Trophoblast cell (in vitro differentiated cells and primary cell): ENCODE data around the gene BZW1.
"Not testable (repeated sequence)": the region's sequence is repeated elsewhere in the genome, so short reads cannot be mapped to it uniquely, and the experiment has no call there.

ENCODE experiments used
- DNase-seq, 2 donors: peaks; one replicate each; pipeline ENCODE4 v3.0.0-alpha.2; 2016
- H2AFZ ChIP-seq: 2 replicates; pipeline ENCODE4 v1.6.1; 2013; ENCODE audit warnings: low read length, moderate library complexity, mild to moderate bottlenecking; ENCODE audit not compliant: insufficient read depth, poor library complexity
- H2AK5ac ChIP-seq: 2 replicates; pipeline ENCODE4 v1.6.1; 2013; ENCODE audit warnings: mild to moderate bottlenecking, low read length
- H2BK120ac ChIP-seq: 2 replicates; pipeline ENCODE4 v1.6.1; 2013; ENCODE audit warnings: low read length, mild to moderate bottlenecking, moderate library complexity; ENCODE audit not compliant: insufficient read depth, poor library complexity
- H2BK12ac ChIP-seq: 2 replicates; pipeline ENCODE4 v1.6.1; 2013; ENCODE audit warnings: mild to moderate bottlenecking, low read length, moderate library complexity
- H2BK5ac ChIP-seq: 2 replicates; pipeline ENCODE4 v1.6.1; 2013; ENCODE audit warnings: low read length, low read depth, moderate library complexity, mild to moderate bottlenecking; ENCODE audit not compliant: poor library complexity
- H3K14ac ChIP-seq: 2 replicates; pipeline ENCODE4 v1.6.1; 2013; ENCODE audit warnings: mild to moderate bottlenecking, low read length
- H3K18ac ChIP-seq: 2 replicates; pipeline ENCODE4 v1.6.1; 2013; ENCODE audit warnings: mild to moderate bottlenecking, low read length
- H3K23ac ChIP-seq: 2 replicates; pipeline ENCODE4 v1.6.1; 2013; ENCODE audit warnings: low read length
- H3K27ac ChIP-seq: 2 replicates; pipeline ENCODE4 v1.5.1; 2013; ENCODE audit warnings: low read depth, mild to moderate bottlenecking, inconsistent platforms, low read length, moderate library complexity
- H3K27me3 ChIP-seq: 2 replicates; pipeline ENCODE4 v1.6.1; 2013; ENCODE audit warnings: inconsistent platforms, mild to moderate bottlenecking, low read length, moderate library complexity; ENCODE audit not compliant: insufficient read depth
- H3K36me3 ChIP-seq, 2 experiments: 1 replicate in 1 of 2; 2 replicates in 1 of 2; pipeline ENCODE4 v1.6.1; 2013; ENCODE audit warnings: low read length in 2 of 2, mild to moderate bottlenecking in 2 of 2, moderate library complexity in 1 of 2; ENCODE audit not compliant: insufficient read depth in 2 of 2, control insufficient read depth in 1 of 2
- H3K4ac ChIP-seq: 2 replicates; pipeline ENCODE4 v1.6.1; 2013; ENCODE audit warnings: low read depth, mild to moderate bottlenecking, low read length, moderate library complexity
- H3K4me1 ChIP-seq, 2 experiments: 1 replicate in 1 of 2; 2 replicates in 1 of 2; pipeline ENCODE4 v1.6.1; 2013; ENCODE audit warnings: low read length in 2 of 2, mild to moderate bottlenecking in 2 of 2, moderate library complexity in 1 of 2; ENCODE audit not compliant: insufficient read depth in 2 of 2, control insufficient read depth in 1 of 2
- H3K4me2 ChIP-seq: 2 replicates; pipeline ENCODE4 v1.6.1; 2013; ENCODE audit warnings: inconsistent platforms, mild to moderate bottlenecking, low read length, moderate library complexity
- H3K4me3 ChIP-seq: 2 replicates; pipeline ENCODE4 v1.5.1; 2013; ENCODE audit warnings: mild to moderate bottlenecking, low read depth, low read length, inconsistent platforms
- H3K79me1 ChIP-seq: one replicate; pipeline ENCODE4 v1.6.1; 2013; ENCODE audit warnings: low read length
- H3K79me2 ChIP-seq: 2 replicates; pipeline ENCODE4 v1.6.1; 2013; ENCODE audit warnings: low read length, mild to moderate bottlenecking; ENCODE audit not compliant: control insufficient read depth, insufficient read depth, poor library complexity
- H3K9ac ChIP-seq: 2 replicates; pipeline ENCODE4 v1.6.1; 2013; ENCODE audit warnings: mild to moderate bottlenecking, low read length
- H3K9me3 ChIP-seq: 2 replicates; pipeline ENCODE4 v1.6.1; 2013; ENCODE audit warnings: low read depth, mild to moderate bottlenecking, control low read depth, inconsistent platforms, low read length; ENCODE audit not compliant: insufficient read depth
- H4K12ac ChIP-seq: 2 replicates; pipeline ENCODE4 v1.6.1; 2013; ENCODE audit warnings: low read depth, mild to moderate bottlenecking, low read length, moderate library complexity
- H4K8ac ChIP-seq: 2 replicates; pipeline ENCODE4 v1.6.1; 2013; ENCODE audit warnings: low read depth, mild to moderate bottlenecking, low read length, moderate library complexity
- H4K91ac ChIP-seq: one replicate; pipeline ENCODE4 v1.6.1; 2013; ENCODE audit warnings: low read depth, mild to moderate bottlenecking, low read length, moderate library complexity
- WGBS: extraction: QIAGEN DNeasy Blood & Tissue Kit; methylation state at CpG from one replicate; pipeline ENCODE4 v1.1.7; 2013; ENCODE audit warnings: missing lambda C conversion rate; ENCODE audit not compliant: insufficient read length, insufficient coverage; ENCODE audit errors: extremely low coverage; 5-methylcytosine and 5-hydroxymethylcytosine counted together

The BZW1 gene

GRCh38 chr2:200814276-200814815 lies 2.6 kb downstream of the BZW1 start:
- Histone ChIP-seq H4K91ac (no peak overlapping the region), H3K4ac (peak overlapping the region; percentile 61), H2AFZ (no peak overlapping the region), H3K79me1 (peaks cover 10% of the 10 kb centered on the region), H3K27ac (no peak overlapping the region), H3K4me3 (no peak overlapping the region), H3K9ac (no peak overlapping the region), H3K36me3 (peaks cover 8 to 33% of the 10 kb centered on the region in 2 experiments), H3K79me2 (peaks cover 11% of the 10 kb centered on the region), H3K4me1 (peaks cover 3 to 4% of the 10 kb centered on the region in 2 experiments), H2BK12ac (no peak overlapping the region), H3K9me3 (no peaks in the 10 kb centered on the region), H3K18ac (no peak overlapping the region), H4K8ac (no peak overlapping the region), H3K23ac (no peak overlapping the region), H2AK5ac (no peak overlapping the region), H3K14ac (no peak overlapping the region), H2BK120ac (no peak overlapping the region), H2BK5ac (no peak overlapping the region), H3K4me2 (no peak overlapping the region), H3K27me3 (no peaks in the 10 kb centered on the region), H4K12ac (no peak overlapping the region)
- no CpG with 5 or more reads among the region's 3 CpGs for WGBS
- no peak for DNase-seq

- Histone ChIP-seq H2BK5ac (no peak overlapping the region), H2AFZ (no peak overlapping the region), H3K9me3 (no peaks in the 10 kb centered on the region), H3K23ac (no peak overlapping the region), H3K79me2 (peaks cover 11% of the 10 kb centered on the region), H3K27ac (no peak overlapping the region), H3K36me3 (peaks cover 11 to 36% of the 10 kb centered on the region in 2 experiments), H2BK120ac (no peak overlapping the region), H3K27me3 (no peaks in the 10 kb centered on the region), H2AK5ac (no peak overlapping the region), H2BK12ac (no peak overlapping the region), H3K79me1 (peaks cover 10% of the 10 kb centered on the region), H4K91ac (no peak overlapping the region), H4K12ac (no peak overlapping the region), H4K8ac (no peak overlapping the region), H3K18ac (no peak overlapping the region), H3K4me2 (no peak overlapping the region), H3K4me3 (no peak overlapping the region), H3K4me1 (peaks cover 3 to 4% of the 10 kb centered on the region in 2 experiments), H3K14ac (no peak overlapping the region), H3K9ac (no peak overlapping the region), H3K4ac (no peak overlapping the region)
- DNase-seq, result peak in 1 of 2 donors; percentile 25
- no CpG with 5 or more reads among the region's 1 CpG for WGBS
Observed at GRCh38 chr2:200814917-200815316, 3.2 kb downstream of the BZW1 start.

GRCh38 chr2:200818732-200819131 lies 7.0 kb downstream of the BZW1 start:
- not testable (repeated sequence) for H3K4me1 ChIP-seq, H3K27me3 ChIP-seq, H2BK12ac ChIP-seq, H2BK5ac ChIP-seq, H3K9ac ChIP-seq, H3K18ac ChIP-seq, H3K79me1 ChIP-seq, H4K91ac ChIP-seq, H4K8ac ChIP-seq, H3K79me2 ChIP-seq, H2AFZ ChIP-seq, DNase-seq, H3K4me2 ChIP-seq, H2AK5ac ChIP-seq, H3K14ac ChIP-seq, H3K4ac ChIP-seq, H3K4me3 ChIP-seq, H3K9me3 ChIP-seq, H2BK120ac ChIP-seq, H4K12ac ChIP-seq, H3K27ac ChIP-seq, H3K23ac ChIP-seq
- no CpG with 5 or more reads among the region's 3 CpGs for WGBS
- peaks cover 21 to 52% of the 10 kb centered on the region in 2 experiments for H3K36me3 ChIP-seq

- no peaks in the 10 kb centered on the region for H3K9me3 ChIP-seq
- H3K4me2 ChIP-seq, result no peak overlapping the region
- no peak overlapping the region for H3K14ac ChIP-seq
- WGBS, result no CpG with 5 or more reads among the region's 5 CpGs
- no peaks in the 10 kb centered on the region for H3K4me1 ChIP-seq
- H2AFZ ChIP-seq, result no peak overlapping the region
- H4K12ac ChIP-seq, result no peak overlapping the region
- no peak overlapping the region for H3K23ac ChIP-seq
- H3K27ac ChIP-seq, result no peak overlapping the region
- H2BK12ac ChIP-seq, result no peak overlapping the region
- H4K8ac ChIP-seq, result no peak overlapping the region
- H3K27me3 ChIP-seq, result no peaks in the 10 kb centered on the region
- no peak overlapping the region for H3K4me3 ChIP-seq
- H3K36me3 ChIP-seq, result peaks cover 21 to 39% of the 10 kb centered on the region in 2 experiments
- no peaks in the 10 kb centered on the region for H3K79me1 ChIP-seq
- H2BK120ac ChIP-seq, result no peak overlapping the region
- H3K79me2 ChIP-seq, result no peaks in the 10 kb centered on the region
- H3K4ac ChIP-seq, result no peak overlapping the region
- H3K18ac ChIP-seq, result no peak overlapping the region
- H3K9ac ChIP-seq, result no peak overlapping the region
- no peak overlapping the region for H2BK5ac ChIP-seq
- DNase-seq, result no peak
- H2AK5ac ChIP-seq, result no peak overlapping the region
- H4K91ac ChIP-seq, result no peak overlapping the region
Observed at GRCh38 chr2:200820573-200821234, 9.0 kb downstream of the BZW1 start.
